Psoas muscle (tissue), 8 donors: ENCODE measurements around the gene ADGRG4. TPM values are rescaled to one million over a fixed set of nuclear protein-coding genes. Genes with fewer than 3 reads are reported as not detected.

ENCODE experiments used
- ATAC-seq, 4 donors: fragments of 200-7000 bp; cut with Tn5 transposase; one replicate each; pipeline ENCODE4 v1.9.1; 2020; ENCODE audit warnings: moderate library complexity in 3 of 4, mild to moderate bottlenecking in 2 of 4
- DNase-seq, 2 donors: peaks; one replicate each; pipeline ENCODE4 v3.0.0-alpha.2; 2020
- H3K27ac ChIP-seq: fragments of 200-600 bp; one replicate; pipeline ENCODE4 v1.8.0; 2022
- H3K27me3 ChIP-seq, 3 donors: fragments of 200-600 bp in 1 of 3; one replicate each; pipeline versions ENCODE4 v1.6.1 to v1.8.0; 2013 to 2022; ENCODE audit warnings: low read length in 2 of 3, mild to moderate bottlenecking in 2 of 3, moderate library complexity in 1 of 3; ENCODE audit not compliant: insufficient read depth in 3 of 3
- H3K36me3 ChIP-seq, 2 donors: fragments of 200-600 bp in 1 of 2; one replicate each; pipeline versions ENCODE4 v1.6.1 to v1.8.0; 2013 to 2022; ENCODE audit warnings: low read depth in 1 of 2, mild to moderate bottlenecking in 1 of 2, moderate library complexity in 1 of 2; ENCODE audit not compliant: insufficient read depth in 1 of 2
- H3K4me1 ChIP-seq: fragments of 200-600 bp; one replicate; pipeline ENCODE4 v1.8.0; 2022
- H3K4me3 ChIP-seq: fragments of 200-600 bp; one replicate; pipeline ENCODE4 v1.8.0; 2022; ENCODE audit warnings: mild to moderate bottlenecking
- H3K9me3 ChIP-seq: fragments of 200-600 bp; one replicate; pipeline ENCODE4 v1.8.0; 2022
- CTCF ChIP-seq: fragments of 200-600 bp; IDR thresholded peaks from one replicate; pipeline ENCODE4 v1.8.0; 2022; ENCODE audit warnings: antibody characterized with exemption
- WGBS, 3 donors: extraction: QIAGEN DNeasy Blood & Tissue Kit; methylation state at CpG; one replicate each; pipeline versions ENCODE4 v1.1.6 to v1.1.7; 2013; 5-methylcytosine and 5-hydroxymethylcytosine counted together
- intact Hi-C, 2 donors: fragments of 100-400 bp; cut with DNase I; formaldehyde crosslinking; loops; one replicate each; pipeline versions ENCODE4 v1.11.0 to v1.14.2; 2022
- polyA plus RNA-seq, 3 donors: library from polyadenylated mRNA; stranded (reverse); fragments of 200-250 nt; gene quantifications; one replicate each; pipeline ENCODE4 v1.2.3, GENCODE V29; 2013
- total RNA-seq, 4 donors: library from RNA; stranded (reverse); fragmentation: NEBNext Ultra II Directional in 2 of 4; extraction: Animal tissue kit (Norgen Biotek cat#: 25700) in 2 of 4; gene quantifications; one replicate each; pipeline versions ENCODE4 v1.2.1 to v1.2.4, GENCODE V29; 2021 to 2023
- donor health status: healthy with polysubstance abuse.
- donor health status: DM: no; HTN: no; CAD: no; lungs with moderate emphysema.
- donor health status: Bipolar disorder and iron deficiency.
- donor health status: healthy.
- donor health status: DM: yes; HTN: yes; CAD: no.
- donor health status: DM: no; HTN: no; CAD: no.
- donor health status: DM: no; HTN: no; CAD: no.
- donor health status: DM: yes; HTN: yes; CAD: no.

The ADGRG4 gene
- total and polyA plus RNA-seq, 7 donors, result 0.05 to 0.12 (median 0.06) TPM; not detected in 4

- no peak for ATAC-seq
- WGBS, 3 donors, result 84 to 90% (median 88%) methylated on average over 1 of the region's 1 CpG
- no peaks in the 10 kb centered on the region for H3K9me3 ChIP-seq
Measured at GRCh38 chrX:136266828-136267227, 33.9 kb upstream of the ADGRG4 start.

DNA sequence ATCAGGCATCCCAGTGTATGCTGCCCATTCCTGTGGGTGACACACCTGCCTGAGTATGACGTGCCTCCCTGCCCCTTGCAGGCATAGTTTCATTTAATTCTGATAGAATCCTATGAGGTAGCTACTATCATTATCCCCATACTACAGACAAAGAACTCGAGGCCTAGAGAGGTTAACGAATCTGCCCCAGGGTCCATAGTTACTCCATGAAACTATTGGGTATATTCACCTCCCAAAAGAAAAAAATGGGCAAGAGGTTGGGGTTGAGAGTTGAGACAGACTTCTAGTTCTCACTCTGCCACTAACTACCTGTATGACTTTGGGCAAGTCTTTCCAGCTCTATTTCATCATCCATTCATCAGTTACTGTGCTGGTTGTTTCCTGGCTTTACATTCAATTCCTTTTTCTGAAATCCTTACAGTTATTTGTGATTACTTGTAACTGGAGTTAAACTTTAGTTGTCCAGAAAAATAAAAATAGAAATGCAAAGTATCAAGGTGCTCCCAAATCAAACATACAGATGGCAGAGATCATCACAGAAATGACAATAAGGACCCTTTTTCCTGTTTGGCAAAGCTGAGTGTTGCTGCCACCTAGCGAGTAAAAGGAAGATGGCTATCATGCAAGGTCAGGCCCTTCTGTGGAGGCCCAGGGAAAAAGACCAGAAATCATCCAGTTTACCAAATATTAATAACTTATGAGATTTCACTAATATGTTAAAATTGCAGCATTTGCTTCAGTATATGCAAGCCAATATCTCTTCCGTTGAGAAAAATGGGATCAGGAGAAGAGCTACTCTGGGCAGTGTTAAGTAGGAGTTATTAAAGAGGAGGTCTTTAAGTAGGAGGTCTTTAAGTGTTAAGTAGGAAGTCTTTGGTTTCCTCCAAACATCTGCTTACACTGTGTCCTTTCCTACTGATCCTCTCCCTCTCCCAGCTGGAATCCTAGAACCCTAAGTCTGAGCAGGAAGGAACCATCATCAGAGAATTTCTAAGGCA, 32.4 kb upstream of the ADGRG4 start:
- 52 to 57% (median 54%) methylated on average over 5 of the region's 5 CpGs for WGBS, 3 donors
- TF ChIP-seq CTCF, result peak; percentile 82
- peak; percentile 52 to 76 (median 62) for ATAC-seq
- Histone ChIP-seq H3K4me1 (no peaks in the 10 kb centered on the region), H3K4me3 (no peak overlapping the region), H3K27me3 (no peaks in the 10 kb centered on the region), H3K9me3 (no peaks in the 10 kb centered on the region), H3K27ac (no peak overlapping the region), H3K36me3 (no peaks in the 10 kb centered on the region)
- intact Hi-C loops, result loop anchor here (2.0 to 5.0 kb wide), 2 partner anchors 102 to 241 kb away; no protein-coding TSS in a partner anchor
- DNase-seq, result no peak

More at GRCh38 chrX:136266828-136267227, 33.9 kb upstream of the ADGRG4 start:
- Histone ChIP-seq H3K4me3 (no peak overlapping the region), H3K36me3 (no peaks in the 10 kb centered on the region), H3K4me1 (no peaks in the 10 kb centered on the region), H3K27me3 (no peaks in the 10 kb centered on the region), H3K27ac (no peak overlapping the region)
- TF ChIP-seq CTCF, result no peak
- intact Hi-C loops, result loop anchor here (5.0 kb wide), 1 partner anchor 240 kb away; no protein-coding TSS in a partner anchor
- DNase-seq, result no peak

- WGBS, 3 donors, result 43 to 90% (median 74%) methylated on average over 1 of the region's 1 CpG
- no peaks in the 10 kb centered on the region for H3K27me3 ChIP-seq
- DNase-seq, result no peak
- H3K4me1 ChIP-seq, result no peaks in the 10 kb centered on the region
- intact Hi-C loops, result loop anchor here (2.0 to 10.0 kb wide), 3 partner anchors 103 to 305 kb away; no protein-coding TSS in a partner anchor
- H3K27ac ChIP-seq, result no peak overlapping the region
- no peak for TF ChIP-seq CTCF
- no peaks in the 10 kb centered on the region for H3K9me3 ChIP-seq
- no peaks in the 10 kb centered on the region for H3K36me3 ChIP-seq
- H3K4me3 ChIP-seq, result no peak overlapping the region
- ATAC-seq, result no peak
Measured at GRCh38 chrX:136269921-136270320, 30.8 kb upstream of the ADGRG4 start.

- DNase-seq, result no peak
- no peak overlapping the region for H3K4me3 ChIP-seq
- intact Hi-C loops, result loop anchor here in 1 of 2 donors (10.0 kb wide), 1 partner anchor 304 kb away; no protein-coding TSS in a partner anchor
- no peaks in the 10 kb centered on the region for H3K9me3 ChIP-seq
- no peaks in the 10 kb centered on the region for H3K27me3 ChIP-seq
- no peak for TF ChIP-seq CTCF
- no peaks in the 10 kb centered on the region for H3K4me1 ChIP-seq
- H3K27ac ChIP-seq, result no peak overlapping the region
- no peak for ATAC-seq
- 80 to 95% (median 90%) methylated on average over 1 of the region's 1 CpG for WGBS, 3 donors
- no peaks in the 10 kb centered on the region for H3K36me3 ChIP-seq
Measured at GRCh38 chrX:136271300-136271699, 29.5 kb upstream of the ADGRG4 start.
